Measurements from ENCODE around the gene TIGD3.

The TIGD3 gene

DNA sequence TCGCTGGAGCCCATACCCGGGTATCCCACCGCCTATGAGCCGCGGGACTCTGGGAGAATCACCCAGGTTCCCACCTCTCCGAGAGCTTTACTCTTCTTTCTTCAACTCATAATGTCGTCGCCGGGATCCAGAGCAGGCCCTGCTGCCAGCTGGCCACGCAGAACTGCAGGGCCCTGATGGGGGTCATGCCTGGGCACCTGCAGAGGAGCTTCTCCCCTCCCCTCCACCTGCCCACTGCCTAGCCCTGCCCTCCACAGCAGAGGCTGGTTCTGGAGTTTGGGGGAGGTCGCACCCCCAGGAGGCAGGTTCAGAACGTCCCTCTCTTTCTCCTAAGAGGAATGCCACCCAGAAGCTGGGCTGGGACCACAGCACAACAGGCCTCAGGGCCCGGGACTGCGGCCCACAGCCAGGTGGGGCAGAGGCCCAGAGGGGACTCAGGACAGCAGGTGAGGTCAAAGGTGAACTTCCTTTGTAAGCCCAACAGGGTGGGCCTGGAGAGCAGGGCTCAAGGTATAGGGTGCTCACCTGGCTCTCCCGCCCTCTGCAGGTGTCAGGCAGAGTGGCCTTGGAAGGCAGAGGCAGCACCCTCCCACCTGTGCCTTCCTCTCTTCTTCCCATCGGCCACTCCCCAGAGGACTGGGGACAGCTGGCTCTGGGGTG lies 26.0 kb downstream of the TIGD3 start:
- no peak overlapping the region for H3K4me3 ChIP-seq (ENCODE audit: low read depth, low read length)
- no peak for DNase-seq (ENCODE audit: low read depth)
- TF ChIP-seq MYC (IDR thresholded peaks at IDR 0.05; ENCODE audit: low read depth, low read length) (no peak), POLR2A (IDR thresholded peaks at IDR 0.05; ENCODE audit: extremely low read depth, insufficient read length) (no peak), CTCF (IDR thresholded peaks at IDR 0.05; ENCODE audit: low read depth, low read length) (no peak)
- TF ChIP-seq, protein P1, sequence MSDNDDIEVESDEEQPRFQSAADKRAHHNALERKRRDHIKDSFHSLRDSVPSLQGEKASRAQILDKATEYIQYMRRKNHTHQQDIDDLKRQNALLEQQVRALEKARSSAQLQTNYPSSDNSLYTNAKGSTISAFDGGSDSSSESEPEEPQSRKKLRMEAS (IDR thresholded peaks at IDR 0.05; ENCODE audit: low read depth, low read length) = no peak

DNA sequence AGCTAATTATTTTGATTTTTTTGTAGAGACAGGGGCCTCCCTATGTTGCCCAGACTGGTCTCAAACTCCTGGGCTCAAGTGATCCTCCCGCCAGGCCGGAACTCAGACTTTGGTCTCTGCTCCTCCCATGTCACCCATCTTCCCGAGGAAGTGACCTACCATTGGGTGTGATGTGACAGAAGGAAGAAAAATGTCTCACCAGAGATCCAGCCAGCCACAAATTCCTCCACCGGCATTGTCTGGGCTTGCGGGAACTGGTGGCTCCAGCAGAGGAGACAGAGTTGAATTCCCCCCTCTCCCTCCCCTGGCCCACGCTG lies 27.1 kb downstream of the TIGD3 start:
- no peak overlapping the region for H3K4me3 ChIP-seq (ENCODE audit: low read depth, low read length)
- DNase-seq (ENCODE audit: low read depth) = no peak
- TF ChIP-seq, protein P1 (IDR thresholded peaks at IDR 0.05; ENCODE audit: low read depth, low read length) = no peak
- TF ChIP-seq CTCF (IDR thresholded peaks at IDR 0.05; ENCODE audit: low read depth, low read length) (no peak), MYC (IDR thresholded peaks at IDR 0.05; ENCODE audit: low read depth, low read length) (no peak), POLR2A (IDR thresholded peaks at IDR 0.05; ENCODE audit: extremely low read depth, insufficient read length) (no peak)

DNA sequence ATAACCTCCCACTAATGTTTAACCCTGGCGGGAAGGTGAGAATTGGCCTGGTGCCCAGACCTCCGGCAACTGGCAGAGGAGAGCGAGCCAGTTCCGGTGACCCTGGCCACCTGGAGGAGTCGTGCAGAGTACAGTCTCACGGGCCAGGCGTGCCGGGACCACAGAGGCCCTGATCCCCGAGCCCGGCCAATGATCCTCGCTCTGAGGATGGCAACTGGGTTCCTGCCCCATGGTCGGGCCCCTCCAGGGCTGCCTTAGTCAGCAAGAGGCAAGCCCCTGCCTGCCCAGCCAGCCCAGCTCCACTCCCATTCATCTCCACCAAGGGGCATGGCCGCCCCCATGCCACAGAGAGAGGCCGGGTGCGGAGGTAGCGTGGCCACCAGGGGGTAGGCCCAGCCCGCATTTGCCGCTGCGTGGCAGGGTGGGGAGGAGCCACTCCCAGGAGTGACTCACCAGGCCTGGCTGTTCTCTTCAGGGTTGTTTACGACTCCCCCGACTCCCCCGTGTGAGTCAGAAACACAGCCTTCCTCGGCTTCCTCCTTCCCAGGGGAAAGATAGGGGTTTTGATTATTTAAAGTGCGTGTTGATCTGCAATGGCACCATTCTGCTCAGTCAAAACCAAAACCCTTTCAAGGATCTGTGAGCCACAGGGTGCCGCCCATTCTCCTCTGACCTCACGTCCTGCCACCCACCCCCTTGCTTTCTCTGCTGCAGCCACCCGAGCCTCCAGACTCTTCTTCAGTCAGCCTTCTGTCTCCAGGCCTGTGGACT lies 27.7 kb downstream of the TIGD3 start, which contains the start of gene SLC25A45:
TSS of gene SLC25A45 (minus strand) at position 614 of the 771 bp plus-strand sequence. CDS start 695 bp downstream, outside the sequence.
- peak; percentile 59 for TF ChIP-seq CTCF (IDR thresholded peaks at IDR 0.05; ENCODE audit: low read depth, low read length)
- no peak for TF ChIP-seq POLR2A (IDR thresholded peaks at IDR 0.05; ENCODE audit: extremely low read depth, insufficient read length)
- TF ChIP-seq, protein P1 (IDR thresholded peaks at IDR 0.05; ENCODE audit: low read depth, low read length) = peak; percentile 74
- peak; percentile 84 for TF ChIP-seq MYC (IDR thresholded peaks at IDR 0.05; ENCODE audit: low read depth, low read length)
- DNase-seq (ENCODE audit: low read depth) = peak; percentile 99
- H3K4me3 ChIP-seq (ENCODE audit: low read depth, low read length) = peak within 1 kb of the TSS; percentile 56

DNA sequence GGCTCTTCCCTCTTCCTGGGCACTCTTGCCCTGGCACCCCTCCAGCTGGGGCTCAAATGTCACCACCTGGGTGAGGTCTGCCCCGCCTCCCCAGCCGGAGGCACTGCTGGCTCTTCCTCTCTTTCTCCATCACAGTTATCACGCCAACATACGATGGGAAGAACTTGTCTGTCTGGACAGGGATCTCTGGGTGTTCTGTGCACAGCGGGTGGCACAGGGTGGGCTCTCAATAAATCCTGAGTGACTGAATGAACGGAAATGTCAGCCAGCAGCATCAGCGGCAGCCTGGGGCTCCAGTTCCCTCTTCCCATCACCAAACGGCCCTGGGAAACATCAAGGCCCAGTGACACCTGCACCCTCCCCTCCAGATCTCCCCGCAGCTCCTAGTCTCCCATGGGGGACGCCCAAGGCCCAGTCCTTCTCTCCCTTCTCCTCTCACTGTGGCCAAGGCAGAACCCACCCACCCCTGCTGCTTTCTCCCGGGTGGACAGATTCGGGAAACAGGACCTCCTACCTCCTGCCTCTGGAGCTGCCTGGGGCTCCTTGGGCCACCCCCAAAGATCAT lies 28.3 kb downstream of the TIGD3 start:
- DNase-seq (ENCODE audit: low read depth) = no peak
- TF ChIP-seq MYC (IDR thresholded peaks at IDR 0.05; ENCODE audit: low read depth, low read length) (no peak), POLR2A (IDR thresholded peaks at IDR 0.05; ENCODE audit: extremely low read depth, insufficient read length) (no peak), CTCF (IDR thresholded peaks at IDR 0.05; ENCODE audit: low read depth, low read length) (no peak)
- TF ChIP-seq, protein P1 (IDR thresholded peaks at IDR 0.05; ENCODE audit: low read depth, low read length) = no peak
- peak overlapping the region; percentile 56 for H3K4me3 ChIP-seq (ENCODE audit: low read depth, low read length)

GRCh38 chr11:65383778-65384177 lies 29.2 kb downstream of the TIGD3 start:
- H3K4me3 ChIP-seq (ENCODE audit: low read depth, low read length) = no peak overlapping the region
- DNase-seq (ENCODE audit: low read depth) = peak; percentile 53
- TF ChIP-seq, protein P1 (IDR thresholded peaks at IDR 0.05; ENCODE audit: low read depth, low read length) = no peak
- TF ChIP-seq MYC (IDR thresholded peaks at IDR 0.05; ENCODE audit: low read depth, low read length) (no peak), CTCF (IDR thresholded peaks at IDR 0.05; ENCODE audit: low read depth, low read length) (no peak), POLR2A (IDR thresholded peaks at IDR 0.05; ENCODE audit: extremely low read depth, insufficient read length) (no peak)
